H1 (cell line): ENCODE results near the gene GPD1. TPM values are rescaled to one million over a fixed set of nuclear protein-coding genes. Genes with fewer than 3 reads are reported as not detected.

ENCODE experiments used
- CTCF ChIA-PET: fragments of 300-600 bp; sonication (Branson Sonifier 250); formaldehyde crosslinking; loops from one replicate; lab custom pipeline; 2021; ENCODE audit not compliant: partially characterized antibody; lab: Charles Lee
- POLR2A ChIA-PET: fragments of 300-600 bp; sonication (Branson Sonifier 250); formaldehyde crosslinking; loops from one replicate; lab custom pipeline; 2021; ENCODE audit warnings: inconsistent platforms; ENCODE audit not compliant: partially characterized antibody; lab: Charles Lee
- DNase-seq, 2 experiments: peaks; one replicate each; pipeline versions ENCODE4 v3.0.0 to v3.0.0-alpha.2; 2010 to 2022; ENCODE audit warnings: low spot score in 2 of 2, low read depth in 1 of 2, mixed read lengths in 1 of 2
- FAIRE-seq: peaks from 2 replicates; lab custom pipeline; 2011; peaks lifted over from hg19 to GRCh38; lab: Jason Lieb, UNC
- H2AFZ ChIP-seq: 2 replicates; pipeline ENCODE4 v1.8.1; 2012; ENCODE audit warnings: low read length, inconsistent platforms
- H2AK5ac ChIP-seq: 2 replicates; pipeline ENCODE4 v1.6.1; 2013; ENCODE audit warnings: low read depth, low read length
- H2BK120ac ChIP-seq: replicated peaks from 2 replicates; pipeline ENCODE3; 2013; ENCODE audit warnings: low read depth, low read length, inconsistent platforms
- H2BK12ac ChIP-seq: 2 replicates; pipeline ENCODE4 v1.6.1; 2013; ENCODE audit warnings: low read depth, low read length
- H2BK15ac ChIP-seq: 2 replicates; pipeline ENCODE4 v1.6.1; 2013; ENCODE audit warnings: low read length
- H2BK20ac ChIP-seq: 2 replicates; pipeline ENCODE4 v1.6.1; 2013; ENCODE audit warnings: low read length
- H2BK5ac ChIP-seq: 2 replicates; pipeline ENCODE4 v1.6.1; 2013; ENCODE audit warnings: low read depth, low read length
- H3K14ac ChIP-seq: 2 replicates; pipeline ENCODE4 v1.6.1; 2013; ENCODE audit warnings: inconsistent platforms; ENCODE audit not compliant: insufficient read length
- H3K18ac ChIP-seq: 2 replicates; pipeline ENCODE4 v1.6.1; 2013; ENCODE audit warnings: low read length; ENCODE audit errors: extremely low read depth
- H3K23ac ChIP-seq: 2 replicates; pipeline ENCODE4 v1.6.1; 2013; ENCODE audit warnings: inconsistent platforms; ENCODE audit not compliant: insufficient read length
- H3K23me2 ChIP-seq: 2 replicates; pipeline ENCODE4 v1.6.1; 2013; ENCODE audit warnings: low read depth, low read length
- H3K27ac ChIP-seq: 2 replicates; pipeline ENCODE4 v1.6.1; 2011; ENCODE audit warnings: low read depth, low read length, inconsistent platforms
- H3K27me3 ChIP-seq, 4 experiments: replicated peaks in 1 of 4; 1 replicate in 1 of 4; 2 replicates in 3 of 4; pipeline versions ENCODE4 v1.6.1 to v1.8.1; 2011 to 2013; ENCODE audit warnings: low read length in 3 of 4, mild to moderate bottlenecking in 3 of 4, inconsistent platforms in 2 of 4, mixed read lengths in 2 of 4, moderate library complexity in 1 of 4; ENCODE audit not compliant: control insufficient read depth in 3 of 4, insufficient read depth in 3 of 4; ENCODE audit errors: extremely low read depth in 1 of 4
- H3K36me3 ChIP-seq, 4 experiments: 2 replicates each; pipeline versions ENCODE4 v1.6.1 to v1.8.1; 2011 to 2013; ENCODE audit warnings: mild to moderate bottlenecking in 4 of 4, low read length in 3 of 4, moderate library complexity in 2 of 4, control low read depth in 1 of 4, inconsistent platforms in 1 of 4; ENCODE audit not compliant: insufficient read depth in 4 of 4, control insufficient read depth in 2 of 4
- H3K4ac ChIP-seq: replicated peaks from 2 replicates; pipeline ENCODE3; 2013; ENCODE audit warnings: low read length, low read depth, mixed read lengths, inconsistent platforms; ENCODE audit not compliant: insufficient read length
- H3K4me1 ChIP-seq, 4 experiments: replicated peaks in 1 of 4; 1 replicate in 1 of 4; 2 replicates in 3 of 4; pipeline versions ENCODE4 v1.6.1 to v1.8.1; 2011 to 2013; ENCODE audit warnings: low read length in 3 of 4, inconsistent platforms in 2 of 4, mixed read lengths in 1 of 4; ENCODE audit not compliant: insufficient read depth in 4 of 4, control insufficient read depth in 3 of 4
- H3K4me2 ChIP-seq, 2 experiments: 2 replicates each; pipeline versions ENCODE4 v1.6.1 to v1.8.1; 2011 to 2013; ENCODE audit warnings: low read depth in 2 of 2, low read length in 2 of 2, control low read depth in 1 of 2, inconsistent platforms in 1 of 2, mild to moderate bottlenecking in 1 of 2; ENCODE audit not compliant: insufficient read depth in 1 of 2
- H3K4me3 ChIP-seq, 4 experiments: fragments of 200-600, 300-600 bp in 1 of 4; sonication (generic), shearing (Covaris generic), sonication (Bioruptor Twin) in 1 of 4; 2 replicates each; pipeline versions ENCODE4 v1.5.1 to v1.8.1; 2011 to 2016; ENCODE audit warnings: low read length in 4 of 4, low read depth in 3 of 4, control low read depth in 2 of 4, inconsistent platforms in 2 of 4, mild to moderate bottlenecking in 2 of 4, mixed read lengths in 1 of 4, moderate library complexity in 1 of 4; ENCODE audit not compliant: insufficient read depth in 2 of 4; ENCODE audit errors: extremely low read depth in 1 of 4
- H3K56ac ChIP-seq: replicated peaks from 2 replicates; pipeline ENCODE3; 2013; ENCODE audit warnings: low read depth, mild to moderate bottlenecking, mixed read lengths, low read length, inconsistent platforms; ENCODE audit not compliant: insufficient read length
- H3K79me1 ChIP-seq: 2 replicates; pipeline ENCODE4 v1.6.1; 2013; ENCODE audit warnings: low read depth, low read length, control low read depth
- H3K79me2 ChIP-seq, 2 experiments: 2 replicates each; pipeline versions ENCODE4 v1.6.1 to v1.8.1; 2012 to 2013; ENCODE audit warnings: low read length in 2 of 2, mild to moderate bottlenecking in 2 of 2, inconsistent platforms in 1 of 2; ENCODE audit not compliant: insufficient read depth in 2 of 2, control insufficient read depth in 1 of 2
- H3K9ac ChIP-seq, 4 experiments: replicated peaks in 1 of 4; 1 replicate in 1 of 4; 2 replicates in 3 of 4; pipeline versions ENCODE4 v1.6.1 to v1.8.1; 2011 to 2013; ENCODE audit warnings: low read depth in 3 of 4, low read length in 3 of 4, control low read depth in 2 of 4, mild to moderate bottlenecking in 2 of 4, moderate library complexity in 2 of 4, inconsistent platforms in 1 of 4; ENCODE audit errors: extremely low read depth in 1 of 4
- H3K9me3 ChIP-seq, 2 experiments: 2 replicates each; pipeline versions ENCODE4 v1.6.1 to v1.8.1; 2012 to 2013; ENCODE audit warnings: mild to moderate bottlenecking in 2 of 2, moderate library complexity in 2 of 2, control low read depth in 1 of 2, inconsistent platforms in 1 of 2, low read depth in 1 of 2, low read length in 1 of 2, mixed read lengths in 1 of 2; ENCODE audit not compliant: insufficient read depth in 2 of 2
- H4K20me1 ChIP-seq, 2 experiments: replicated peaks in 1 of 2; 2 replicates each; pipeline versions ENCODE3 to v1.8.1; 2011 to 2013; ENCODE audit warnings: inconsistent platforms in 2 of 2, low read length in 2 of 2, mild to moderate bottlenecking in 1 of 2; ENCODE audit not compliant: insufficient read depth in 2 of 2, control insufficient read depth in 1 of 2
- H4K5ac ChIP-seq: 2 replicates; pipeline ENCODE4 v1.6.1; 2013; ENCODE audit warnings: low read length, low read depth, mixed read lengths, inconsistent platforms; ENCODE audit not compliant: insufficient read length
- H4K8ac ChIP-seq: 2 replicates; pipeline ENCODE4 v1.8.0; 2013; ENCODE audit warnings: mild to moderate bottlenecking, moderate library complexity, low read length, inconsistent platforms; ENCODE audit not compliant: insufficient read depth; ENCODE audit errors: extremely low read depth
- H4K91ac ChIP-seq: replicated peaks from 2 replicates; pipeline ENCODE3; 2013; ENCODE audit warnings: low read length, mixed read lengths, inconsistent platforms; ENCODE audit not compliant: insufficient read length
- BRCA1 ChIP-seq: IDR thresholded peaks from 2 replicates; pipeline ENCODE4 v1.6.1; 2012; ENCODE audit warnings: low read depth, low read length, improper control_type of control experiment
- CREB1 ChIP-seq: IDR thresholded peaks from 2 replicates; pipeline ENCODE4 v1.6.1; 2012; ENCODE audit warnings: inconsistent platforms
- FOSL1 ChIP-seq: IDR thresholded peaks from 2 replicates; pipeline ENCODE4 v1.6.1; 2011; ENCODE audit warnings: mild to moderate bottlenecking, low read depth, low read length, moderate library complexity; ENCODE audit not compliant: insufficient read depth
- HDAC6 ChIP-seq: IDR thresholded peaks from one replicate; pipeline ENCODE4 v1.7.1; 2012; ENCODE audit warnings: low read depth, mild to moderate bottlenecking, inconsistent platforms, low read length, moderate library complexity
- JUND ChIP-seq: IDR thresholded peaks from 2 replicates; pipeline ENCODE4 v1.6.1; 2011; ENCODE audit warnings: mild to moderate bottlenecking, improper control_type of control experiment, low read length
- POU5F1 ChIP-seq: IDR thresholded peaks from 2 replicates; pipeline ENCODE4 v1.6.1; 2011; ENCODE audit warnings: low read depth, mild to moderate bottlenecking, low read length, moderate library complexity
- RXRA ChIP-seq: IDR thresholded peaks from 2 replicates; pipeline ENCODE4 v1.6.1; 2011; ENCODE audit warnings: low read depth, mild to moderate bottlenecking, low read length, moderate library complexity; ENCODE audit not compliant: insufficient read depth
- SAP30 ChIP-seq: fragments of 300-600 bp; sonication (generic); IDR thresholded peaks from 2 replicates; pipeline ENCODE4 v1.7.1; 2012; ENCODE audit warnings: low read length, moderate library complexity, mild to moderate bottlenecking, inconsistent platforms; ENCODE audit not compliant: insufficient read depth, insufficient replicate concordance
- SIX5 ChIP-seq: IDR thresholded peaks from 2 replicates; pipeline ENCODE4 v1.6.1; 2011; ENCODE audit warnings: mild to moderate bottlenecking, low read depth, low read length
- SRF ChIP-seq: IDR thresholded peaks from 2 replicates; pipeline ENCODE4 v1.6.1; 2011; ENCODE audit warnings: mild to moderate bottlenecking, low read depth, low read length, moderate library complexity
- WGBS, 2 experiments: shearing (Covaris generic) in 1 of 2; methylation state at CpG; one replicate each; pipeline versions ENCODE4 v1.1.6 to v1.1.7; 2013 to 2015; ENCODE audit warnings: low lambda C conversion rate in 2 of 2, mixed read lengths in 2 of 2, inconsistent platforms in 1 of 2, low coverage in 1 of 2, missing lambda C conversion rate in 1 of 2; ENCODE audit not compliant: insufficient replicate concordance in 2 of 2, insufficient coverage in 1 of 2, insufficient read length in 1 of 2; ENCODE audit errors: extremely low coverage in 1 of 2, missing lambda C conversion rate in 1 of 2; 5-methylcytosine and 5-hydroxymethylcytosine counted together
- polyA plus RNA-seq, 7 experiments: library from polyadenylated mRNA; depleted of rRNA in 3 of 7; stranded (reverse) in 5 of 7; unstranded in 2 of 7; fragments of >200 nt in 5 of 7; fragments of 200-250 nt in 2 of 7; gene quantifications; 1 replicate in 5 of 7; 2 replicates in 1 of 7; 4 replicates in 1 of 7; pipeline versions ENCODE4 v1.2.1 to v1.2.3, GENCODE V29; 2011 to 2013; ENCODE audit warnings: missing spikeins in 2 of 7, mixed read lengths in 2 of 7
- total RNA-seq: library from RNA; stranded (reverse); fragmentation: NEBNext Ultra II Directional; extraction: Animal tissue kit (Norgen Biotek cat#: 25700); gene quantifications from 2 replicates; pipeline ENCODE4 v1.2.1, GENCODE V29; 2021
- TF ChIP-seq, protein P1 (sequence below): IDR thresholded peaks from 2 replicates; pipeline ENCODE4 v1.6.1; 2012; ENCODE audit warnings: inconsistent platforms
- TF ChIP-seq, protein P2 (sequence below): IDR thresholded peaks from 2 replicates; pipeline ENCODE4 v1.6.1; 2011; ENCODE audit warnings: low read length, improper control_type of control experiment

The GPD1 gene
- total and polyA plus RNA-seq, 2 of the 8 experiments (the other 6 are each of a cell fraction or from before 2014, with no cell fraction given), result 0.45 to 0.74 TPM

DNA sequence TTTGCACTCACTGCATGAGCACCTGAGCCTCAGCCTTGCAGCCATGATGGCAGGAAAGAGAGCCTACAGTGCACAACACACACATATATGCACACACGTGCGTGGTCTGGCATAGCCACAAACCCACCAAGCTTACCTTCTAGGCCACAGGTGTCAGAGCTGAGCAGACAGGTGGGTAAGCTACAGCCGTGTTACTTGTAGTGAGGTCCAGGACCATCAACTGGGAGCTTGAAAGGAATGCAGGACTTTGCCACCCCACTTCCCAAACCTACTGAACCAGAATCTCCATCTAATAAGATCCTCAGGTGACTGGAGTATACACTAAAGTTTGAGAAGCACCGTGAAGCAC, 43.7 kb upstream of the GPD1 start:
- H4K20me1 ChIP-seq, result peaks cover 2 to 4% of the 10 kb centered on the region in 2 experiments
- H3K79me2 ChIP-seq, result no peaks in the 10 kb centered on the region
- H3K23me2 ChIP-seq, result peaks cover 8% of the 10 kb centered on the region
- no peak overlapping the region for H3K27ac ChIP-seq
- FAIRE-seq (no peak), DNase-seq (no peak)
- H2AFZ ChIP-seq, result no peak overlapping the region
- no peak for TF ChIP-seq BRCA1
- no peak for TF ChIP-seq CREB1
- TF ChIP-seq SRF, result no peak
- TF ChIP-seq, protein P1, sequence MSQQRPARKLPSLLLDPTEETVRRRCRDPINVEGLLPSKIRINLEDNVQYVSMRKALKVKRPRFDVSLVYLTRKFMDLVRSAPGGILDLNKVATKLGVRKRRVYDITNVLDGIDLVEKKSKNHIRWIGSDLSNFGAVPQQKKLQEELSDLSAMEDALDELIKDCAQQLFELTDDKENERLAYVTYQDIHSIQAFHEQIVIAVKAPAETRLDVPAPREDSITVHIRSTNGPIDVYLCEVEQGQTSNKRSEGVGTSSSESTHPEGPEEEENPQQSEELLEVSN, result no peak
- no peak for TF ChIP-seq RXRA
- TF ChIP-seq POU5F1, result no peak
- TF ChIP-seq, protein P2, sequence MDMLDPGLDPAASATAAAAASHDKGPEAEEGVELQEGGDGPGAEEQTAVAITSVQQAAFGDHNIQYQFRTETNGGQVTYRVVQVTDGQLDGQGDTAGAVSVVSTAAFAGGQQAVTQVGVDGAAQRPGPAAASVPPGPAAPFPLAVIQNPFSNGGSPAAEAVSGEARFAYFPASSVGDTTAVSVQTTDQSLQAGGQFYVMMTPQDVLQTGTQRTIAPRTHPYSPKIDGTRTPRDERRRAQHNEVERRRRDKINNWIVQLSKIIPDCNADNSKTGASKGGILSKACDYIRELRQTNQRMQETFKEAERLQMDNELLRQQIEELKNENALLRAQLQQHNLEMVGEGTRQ, result no peak
- no peak for TF ChIP-seq FOSL1
- TF ChIP-seq SAP30, result no peak
- no peak for TF ChIP-seq JUND
- no peak for TF ChIP-seq HDAC6
- TF ChIP-seq SIX5, result no peak
- no peak overlapping the region for H2BK12ac ChIP-seq
- no peak overlapping the region for H4K91ac ChIP-seq
- peaks cover 19 to 59% (median 44%) of the 10 kb centered on the region in 4 experiments for H3K27me3 ChIP-seq
- 70% methylated on average over 4 of the region's 4 CpGs; no CpG with 5 or more reads in 1 of the 2 experiments for WGBS, 2 experiments
- no peak overlapping the region for H3K4me3 ChIP-seq
- no peak overlapping the region for H3K9ac ChIP-seq
- H3K14ac ChIP-seq, result no peak overlapping the region
- no peak overlapping the region for H3K23ac ChIP-seq
- H2AK5ac ChIP-seq, result no peak overlapping the region
- no peak overlapping the region for H2BK120ac ChIP-seq
- no peak overlapping the region for H4K8ac ChIP-seq
- H3K4me2 ChIP-seq, result no peak overlapping the region
- H3K4me1 ChIP-seq, result peaks cover 3 to 9% (median 8%) of the 10 kb centered on the region in 4 experiments
- ChIA-PET POLR2A (interaction anchor here (0.6 to 0.8 kb wide), 2 partner anchors 8 to 35 kb away, joined by 3 read pairs; partner anchors contain the start of gene RACGAP1), CTCF (interaction anchor here (0.6 to 22.8 kb wide), 5 partner anchors 12 to 116 kb away, joined by 3 to 420 read pairs (median 115); partner anchors contain the start of gene AQP6)
- H2BK20ac ChIP-seq, result no peak overlapping the region
- H2BK5ac ChIP-seq, result no peak overlapping the region
- no peaks in the 10 kb centered on the region for H3K79me1 ChIP-seq
- no peaks in the 10 kb centered on the region for H3K36me3 ChIP-seq
- H3K9me3 ChIP-seq, result no peaks in the 10 kb centered on the region
- no peak overlapping the region for H2BK15ac ChIP-seq
- no peak overlapping the region for H3K56ac ChIP-seq
- no peak overlapping the region for H3K18ac ChIP-seq
- H4K5ac ChIP-seq, result no peak overlapping the region
- H3K4ac ChIP-seq, result no peak overlapping the region
